ENCODE measurements around the gene CDC42BPA. TPM values are rescaled to one million over a fixed set of nuclear protein-coding genes. Genes with fewer than 3 reads are reported as not detected.
"Not testable (repeated sequence)": the region's sequence is repeated elsewhere in the genome, so short reads cannot be mapped to it uniquely, and the experiment has no call there.

Gene CDC42BPA
- total RNA-seq, 3 donors from 2014 or later, result 39.8 to 54.7 (median 46.7) TPM

DNA sequence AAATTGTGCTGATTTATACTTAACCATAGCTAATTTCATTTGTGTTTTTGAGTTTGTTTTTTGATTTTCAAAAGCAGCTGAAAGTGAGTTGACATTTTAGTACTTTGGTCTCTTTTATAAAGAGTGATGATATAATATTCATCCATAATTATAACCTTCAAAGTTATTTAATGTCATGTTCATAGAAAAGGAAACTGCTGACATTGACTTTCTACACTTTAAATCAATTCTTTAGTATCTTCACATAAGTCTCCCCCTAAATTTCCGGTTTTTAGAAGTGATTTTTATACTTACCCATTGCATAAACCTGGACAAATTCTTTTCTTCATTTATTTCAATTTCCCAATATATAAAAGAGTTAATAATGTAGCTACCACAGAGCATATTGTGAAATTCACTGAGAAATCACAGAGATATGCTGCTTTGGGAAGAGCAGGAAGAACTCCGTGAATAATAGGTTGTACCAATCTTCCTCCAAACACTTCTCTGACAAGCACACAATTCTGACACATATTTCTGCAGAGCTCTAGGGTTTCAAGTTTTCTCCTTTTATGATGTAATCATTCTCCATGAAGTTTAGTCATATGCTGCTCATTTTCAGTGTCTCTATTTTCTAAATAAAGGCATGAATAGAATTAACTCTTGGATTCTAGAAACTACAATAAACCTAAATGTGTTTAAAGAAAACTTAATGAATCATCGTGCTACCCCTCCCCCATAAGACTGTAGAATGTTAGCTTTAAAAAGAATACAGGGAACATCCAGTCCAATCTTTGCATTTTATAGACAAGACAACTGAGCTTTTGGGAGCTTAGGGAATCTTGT, 25.6 kb upstream of the CDC42BPA start:
- intact Hi-C loops (cut with DNase I; ENCODE audit: low total_unique reads), result no loop called here
- no peak for DNase-seq (ENCODE audit: low spot score in 2 of 2)
- Histone ChIP-seq H3K36me3 (no peaks in the 10 kb centered on the region), H3K9me3 (peaks cover 0 to 3% of the 10 kb centered on the region in 2 donors), H3K27ac (no peak overlapping the region), H3K27me3 (no peaks in the 10 kb centered on the region), H3K4me1 (no peaks in the 10 kb centered on the region), H3K4me3 (no peak overlapping the region)
- TF ChIP-seq POLR2A (IDR thresholded peaks at IDR 0.05) (no peak), CTCF (IDR thresholded peaks at IDR 0.05) (no peak), POLR2AphosphoS5 (IDR thresholded peaks at IDR 0.05) (no peak)

- peaks cover 0 to 3% of the 10 kb centered on the region in 2 donors for H3K9me3 ChIP-seq
- DNase-seq (ENCODE audit: low spot score in 2 of 2), result no peak
- intact Hi-C loops (cut with DNase I; ENCODE audit: low total_unique reads), result no loop called here
- H3K4me3 ChIP-seq, result no peak overlapping the region
- H3K27me3 ChIP-seq, result no peaks in the 10 kb centered on the region
- H3K4me1 ChIP-seq, result no peaks in the 10 kb centered on the region
- no peaks in the 10 kb centered on the region for H3K36me3 ChIP-seq
- H3K27ac ChIP-seq, result no peak overlapping the region
- no peak for TF ChIP-seq CTCF (IDR thresholded peaks at IDR 0.05)
- TF ChIP-seq POLR2A (IDR thresholded peaks at IDR 0.05), result no peak
- no peak for TF ChIP-seq POLR2AphosphoS5 (IDR thresholded peaks at IDR 0.05)
Observed at GRCh38 chr1:227343206-227343605, 24.9 kb upstream of the CDC42BPA start.

- Histone ChIP-seq H3K36me3 (no peaks in the 10 kb centered on the region), H3K4me3 (no peak overlapping the region), H3K4me1 (no peaks in the 10 kb centered on the region), H3K27ac (no peak overlapping the region), H3K9me3 (peaks cover 0 to 3% of the 10 kb centered on the region in 2 donors), H3K27me3 (no peaks in the 10 kb centered on the region)
- TF ChIP-seq POLR2AphosphoS5 (IDR thresholded peaks at IDR 0.05), result no peak
- no peak for TF ChIP-seq POLR2A (IDR thresholded peaks at IDR 0.05)
- no peak for TF ChIP-seq CTCF (IDR thresholded peaks at IDR 0.05)
- intact Hi-C loops (cut with DNase I; ENCODE audit: low total_unique reads), result no loop called here
- DNase-seq (ENCODE audit: low spot score in 2 of 2), result no peak
Observed at GRCh38 chr1:227342075-227342829, 24.0 kb upstream of the CDC42BPA start.

DNA sequence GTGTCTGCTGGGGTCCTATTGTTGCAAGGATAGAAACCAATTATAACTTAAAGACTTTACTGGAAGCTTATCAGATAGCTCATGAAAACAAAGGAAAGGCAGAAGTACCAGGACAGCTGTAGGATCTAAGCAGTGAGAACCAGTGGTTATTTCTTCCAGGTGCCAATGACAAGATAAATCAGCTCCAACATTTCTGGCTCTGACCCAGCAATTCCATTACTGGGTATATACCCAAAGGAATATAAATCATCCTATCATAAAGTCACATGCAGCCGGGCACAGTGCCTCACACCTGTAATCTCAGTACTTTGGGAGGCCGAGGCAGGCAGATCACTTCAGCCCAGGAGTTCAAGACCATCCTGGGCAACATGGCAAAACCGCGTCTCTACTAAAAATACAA, 17.8 kb upstream of the CDC42BPA start:
- H3K4me1 ChIP-seq; H3K9me3 ChIP-seq; H3K27me3 ChIP-seq; DNase-seq (ENCODE audit: low spot score in 2 of 2); intact Hi-C loops (cut with DNase I; ENCODE audit: low total_unique reads); H3K4me3 ChIP-seq; H3K27ac ChIP-seq; H3K36me3 ChIP-seq: not testable (repeated sequence)

DNA sequence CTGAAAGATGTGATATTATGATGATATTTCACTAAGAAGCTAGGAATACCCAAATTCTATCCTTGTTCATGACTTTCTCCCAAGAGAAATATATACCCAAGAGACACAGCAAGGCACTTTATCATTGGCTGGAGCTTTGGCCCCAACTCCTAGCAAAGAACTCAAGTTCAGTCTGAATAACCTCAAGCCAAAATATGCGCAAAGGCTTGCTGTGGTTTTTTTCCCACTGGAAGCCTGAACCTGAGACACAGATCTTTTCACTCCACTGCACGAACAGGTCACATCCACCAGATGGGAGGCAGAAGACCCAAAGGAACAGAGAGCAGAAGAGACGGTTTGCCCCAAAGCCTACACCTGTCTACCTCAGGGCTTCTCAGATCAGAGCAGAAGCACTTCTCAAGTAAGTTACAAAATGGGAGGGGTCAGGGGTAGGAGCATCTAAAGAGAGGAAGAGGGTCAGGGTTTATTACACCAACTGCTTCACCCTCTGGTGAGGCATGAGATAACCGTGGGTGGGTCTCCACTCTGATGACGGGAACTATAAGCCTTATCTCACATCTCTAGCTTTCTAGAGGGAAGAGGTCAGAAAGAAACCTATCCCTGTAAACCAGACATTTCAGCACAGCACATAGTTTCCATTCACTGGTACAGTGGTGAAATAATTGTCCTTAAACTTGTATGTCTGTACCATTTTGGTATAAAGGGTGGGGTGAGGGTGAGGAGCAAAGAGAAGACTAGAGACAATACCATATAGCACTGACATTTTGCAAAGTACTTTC, 17.1 kb upstream of the CDC42BPA start:
- intact Hi-C loops (cut with DNase I; ENCODE audit: low total_unique reads), result no loop called here
- TF ChIP-seq POLR2AphosphoS5 (IDR thresholded peaks at IDR 0.05), result no peak
- no peak for TF ChIP-seq POLR2A (IDR thresholded peaks at IDR 0.05)
- TF ChIP-seq CTCF (IDR thresholded peaks at IDR 0.05), result no peak
- Histone ChIP-seq H3K4me1 (no peaks in the 10 kb centered on the region), H3K36me3 (no peaks in the 10 kb centered on the region), H3K9me3 (peaks cover 0 to 3% of the 10 kb centered on the region in 2 donors), H3K27ac (no peak overlapping the region), H3K27me3 (no peaks in the 10 kb centered on the region), H3K4me3 (no peak overlapping the region)
- DNase-seq (ENCODE audit: low spot score in 2 of 2), result no peak
